HL-60 (cell line): Measurements from ENCODE around the gene LAMC3.

ENCODE experiments used
- POLR2AphosphoS5 ChIP-seq: IDR thresholded peaks from 2 replicates; pipeline ENCODE4 v1.6.1; 2012; ENCODE audit warnings: low read depth
- TF ChIP-seq, protein P1 (sequence below): IDR thresholded peaks from one replicate; pipeline ENCODE4 v1.5.1; 2011; ENCODE audit warnings: low read length, control low read depth, inconsistent platforms; ENCODE audit not compliant: insufficient read depth

GRCh38 chr9:131028221-131028884, 19.4 kb downstream of the LAMC3 start:
- TF ChIP-seq, protein P1, sequence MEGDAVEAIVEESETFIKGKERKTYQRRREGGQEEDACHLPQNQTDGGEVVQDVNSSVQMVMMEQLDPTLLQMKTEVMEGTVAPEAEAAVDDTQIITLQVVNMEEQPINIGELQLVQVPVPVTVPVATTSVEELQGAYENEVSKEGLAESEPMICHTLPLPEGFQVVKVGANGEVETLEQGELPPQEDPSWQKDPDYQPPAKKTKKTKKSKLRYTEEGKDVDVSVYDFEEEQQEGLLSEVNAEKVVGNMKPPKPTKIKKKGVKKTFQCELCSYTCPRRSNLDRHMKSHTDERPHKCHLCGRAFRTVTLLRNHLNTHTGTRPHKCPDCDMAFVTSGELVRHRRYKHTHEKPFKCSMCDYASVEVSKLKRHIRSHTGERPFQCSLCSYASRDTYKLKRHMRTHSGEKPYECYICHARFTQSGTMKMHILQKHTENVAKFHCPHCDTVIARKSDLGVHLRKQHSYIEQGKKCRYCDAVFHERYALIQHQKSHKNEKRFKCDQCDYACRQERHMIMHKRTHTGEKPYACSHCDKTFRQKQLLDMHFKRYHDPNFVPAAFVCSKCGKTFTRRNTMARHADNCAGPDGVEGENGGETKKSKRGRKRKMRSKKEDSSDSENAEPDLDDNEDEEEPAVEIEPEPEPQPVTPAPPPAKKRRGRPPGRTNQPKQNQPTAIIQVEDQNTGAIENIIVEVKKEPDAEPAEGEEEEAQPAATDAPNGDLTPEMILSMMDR: no peak
- TF ChIP-seq POLR2AphosphoS5: no peak
